IPS-11a (cell line): ENCODE measurements around the gene MPDZ.

ENCODE experiments used
- H3K4me3 ChIP-seq: one replicate; pipeline ENCODE4 v1.5.1; 2013; ENCODE audit warnings: low read depth, low read length, control low read depth

The MPDZ gene

DNA sequence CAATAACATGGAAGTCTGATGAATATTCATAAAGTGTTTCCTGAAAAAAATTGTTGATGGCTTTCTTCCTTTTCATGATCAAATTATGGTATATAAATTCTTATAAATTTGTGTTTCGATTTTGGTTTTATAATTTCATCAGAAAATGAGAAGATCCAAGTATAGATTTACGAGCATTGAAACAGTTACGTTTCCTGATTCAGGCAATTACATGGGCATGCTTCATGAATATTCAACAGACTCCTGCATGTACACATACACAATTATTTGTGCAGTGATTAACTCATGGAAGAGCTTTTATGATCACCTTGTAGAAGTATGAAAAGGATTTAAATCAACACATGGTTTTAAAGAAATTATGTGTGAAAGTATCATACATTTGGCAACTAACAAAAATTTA is 136.7 kb downstream of the MPDZ start:
- H3K4me3 ChIP-seq: no peak overlapping the region

DNA sequence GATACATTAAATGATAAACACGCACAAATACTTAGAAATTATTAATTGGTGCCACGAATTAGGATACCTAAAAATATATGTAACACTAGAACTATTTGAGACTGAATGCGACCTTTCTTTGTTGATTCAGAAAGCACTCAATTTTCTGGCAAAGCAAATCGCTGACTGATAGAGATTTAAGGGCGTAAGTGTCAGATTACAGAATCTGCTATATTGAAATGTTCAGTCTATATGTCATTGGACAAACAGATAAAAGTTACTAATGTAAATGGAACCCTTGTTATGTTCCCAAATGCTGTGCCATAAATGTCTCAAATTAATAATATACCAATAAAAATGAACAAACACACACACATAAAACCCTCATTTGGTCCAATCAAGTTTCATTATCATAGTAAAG is 137.9 kb downstream of the MPDZ start:
- no peak overlapping the region for H3K4me3 ChIP-seq

DNA sequence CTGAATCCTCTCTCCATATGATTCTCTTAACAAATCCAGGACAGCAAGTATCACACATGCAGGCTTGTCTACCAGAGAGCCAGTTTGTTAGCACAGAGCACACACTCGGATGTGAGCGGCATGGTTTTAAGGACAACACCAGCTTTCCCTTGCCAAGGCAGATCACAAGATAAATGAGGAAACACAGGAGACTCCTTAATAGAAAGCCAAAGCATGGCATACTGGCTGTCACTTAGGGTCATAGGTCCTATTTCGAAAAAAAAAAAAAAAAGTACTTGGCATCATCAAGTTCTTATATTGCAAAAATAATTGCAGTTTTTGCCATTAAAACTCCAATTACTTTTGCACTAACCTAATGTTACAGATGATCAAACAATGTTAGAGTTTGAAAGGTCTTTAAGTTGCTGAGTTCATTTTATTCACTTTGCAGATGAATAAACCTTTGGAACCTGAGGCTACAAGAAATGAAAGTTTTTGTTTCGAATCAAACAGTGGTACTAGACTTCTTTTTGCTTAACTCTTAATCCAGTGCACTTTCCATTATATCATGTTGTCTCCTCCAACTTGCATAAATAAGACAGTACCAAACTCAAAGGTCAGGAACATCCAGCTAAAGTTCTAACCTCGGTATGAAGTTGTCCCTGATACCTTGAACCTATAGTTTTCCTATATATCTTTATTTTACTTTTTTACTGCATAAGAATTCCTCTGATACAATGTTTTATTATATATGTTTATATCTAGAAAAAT is 138.5 kb downstream of the MPDZ start:
- H3K4me3 ChIP-seq: no peak overlapping the region

DNA sequence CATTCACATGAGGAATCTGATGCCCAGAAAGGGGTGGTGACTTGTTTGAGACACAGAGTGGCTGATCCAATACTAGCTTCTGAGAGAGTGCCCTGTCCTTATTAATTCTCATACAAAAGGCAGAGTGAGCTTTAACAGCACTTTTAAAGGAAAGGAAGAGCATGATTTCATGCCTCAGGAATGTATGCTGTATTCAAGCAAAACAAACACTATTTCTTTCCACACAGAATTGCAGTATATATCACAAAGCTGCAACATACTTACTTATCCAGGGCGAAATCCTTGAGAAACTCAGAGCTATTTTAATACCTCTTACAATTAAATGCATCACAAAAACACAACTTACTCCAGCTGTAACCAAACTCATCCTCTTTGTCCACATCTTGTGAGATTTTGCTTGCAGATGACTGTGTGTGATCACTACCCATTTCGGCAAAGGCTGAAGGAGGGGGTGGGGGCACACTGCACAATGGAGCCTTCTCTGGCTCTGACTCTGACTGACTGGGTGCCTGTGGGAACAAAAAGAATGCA is 139.8 kb downstream of the MPDZ start:
- H3K4me3 ChIP-seq: no peak overlapping the region

DNA sequence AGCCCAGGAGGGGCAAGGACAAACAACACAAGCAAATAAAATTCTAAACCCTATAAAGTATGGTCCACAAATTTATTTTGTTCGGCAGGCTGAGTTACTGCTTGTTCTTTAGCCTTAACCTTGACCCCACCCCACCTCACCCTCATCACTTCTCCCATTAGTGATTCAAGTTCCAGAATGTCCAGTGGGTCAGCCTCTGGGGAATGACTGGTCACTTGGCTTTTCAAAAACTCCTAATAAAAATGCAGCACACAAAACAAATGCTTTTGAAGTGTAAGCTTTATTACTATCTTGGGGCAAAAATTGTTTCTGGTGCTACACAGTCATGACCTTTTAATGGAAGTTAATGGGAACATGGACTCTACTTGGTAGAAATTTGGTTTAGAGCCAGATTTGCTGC is 142.1 kb downstream of the MPDZ start:
- H3K4me3 ChIP-seq: no peak overlapping the region

DNA sequence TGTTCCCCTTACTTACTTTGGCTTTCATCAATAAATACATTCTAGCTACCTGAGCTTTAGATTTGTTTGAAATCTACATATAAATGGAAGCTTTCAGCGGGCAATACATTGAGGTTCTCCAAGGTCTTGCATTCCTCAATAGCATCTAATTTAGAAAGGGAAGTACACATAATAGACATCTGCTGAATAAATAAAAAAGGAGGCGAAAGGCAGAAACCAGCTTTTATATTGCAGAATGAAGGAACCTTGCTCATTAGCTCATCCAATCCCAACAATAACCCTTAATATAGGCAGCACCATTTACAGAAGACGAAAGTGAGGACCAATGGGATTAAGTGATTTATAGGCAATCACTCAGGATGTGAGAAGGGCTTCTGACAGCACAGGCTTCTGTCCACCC is 147.5 kb downstream of the MPDZ start:
- H3K4me3 ChIP-seq: no peak overlapping the region

DNA sequence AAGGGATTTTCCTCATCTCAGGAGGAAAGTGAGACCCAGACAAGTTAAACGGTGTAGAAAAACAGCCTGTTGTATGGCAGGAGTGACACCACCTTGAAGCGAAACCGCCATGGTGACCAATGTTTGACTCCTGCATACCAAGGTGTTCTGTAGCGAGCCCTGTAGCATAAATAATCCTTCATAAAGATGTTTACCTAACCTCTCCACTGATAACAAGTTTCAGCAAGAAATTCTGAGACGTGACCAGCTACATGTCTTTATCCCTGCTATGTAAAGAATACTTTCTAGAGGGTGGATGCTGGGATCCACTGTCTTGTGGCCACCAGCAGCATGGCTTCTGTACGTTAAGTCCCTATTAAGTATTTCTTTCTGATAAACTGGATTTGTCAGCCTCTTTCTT is 148.1 kb downstream of the MPDZ start:
- H3K4me3 ChIP-seq: no peak overlapping the region

DNA sequence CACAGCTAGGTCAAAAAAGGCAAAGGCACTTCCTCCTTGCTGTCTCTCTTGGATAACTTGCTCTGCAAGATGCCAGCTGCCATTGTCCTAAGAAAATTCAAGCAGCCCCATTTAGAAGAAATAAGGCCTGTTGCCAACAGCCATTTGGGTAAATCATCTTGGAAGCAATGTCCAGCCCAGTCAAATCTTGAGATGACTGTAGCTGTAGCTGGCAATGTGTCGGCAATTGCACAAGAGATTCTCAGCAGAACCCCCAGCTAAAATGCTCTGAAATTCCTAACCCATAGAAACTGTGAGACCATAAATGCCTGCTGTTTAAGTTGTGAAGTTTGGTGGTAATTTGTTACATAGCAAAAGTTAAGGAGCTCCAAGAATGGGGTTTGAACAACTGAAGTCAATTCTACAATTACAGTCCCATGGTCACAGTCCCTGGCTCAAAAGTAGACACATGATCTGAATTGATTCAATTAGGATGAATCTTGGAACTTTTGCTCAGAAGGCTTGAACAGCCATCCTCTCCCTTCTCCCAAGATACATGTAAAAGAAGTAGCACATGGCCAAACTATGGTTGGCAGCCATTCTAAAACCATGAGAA is 151.1 kb downstream of the MPDZ start:
- no peak overlapping the region for H3K4me3 ChIP-seq

DNA sequence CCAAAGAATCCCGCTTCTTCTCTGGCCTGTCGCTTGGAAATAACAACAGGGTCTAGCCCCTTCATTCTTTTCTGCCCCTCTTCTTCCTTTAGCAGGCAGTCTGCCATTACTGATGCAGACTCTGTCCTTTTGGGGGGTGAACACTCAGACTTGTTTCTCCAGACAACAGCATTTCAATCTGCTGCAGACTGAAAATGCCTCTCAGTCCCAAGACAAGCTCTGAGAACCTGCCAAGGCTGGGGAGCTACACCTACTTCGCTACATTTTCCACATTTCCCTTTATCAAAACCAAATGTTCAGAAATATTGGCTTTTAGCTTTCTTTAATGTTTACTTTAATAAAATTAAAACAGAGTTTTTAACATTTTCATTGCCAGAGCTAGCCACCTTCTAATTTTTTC is 152.4 kb downstream of the MPDZ start:
- no peak overlapping the region for H3K4me3 ChIP-seq

DNA sequence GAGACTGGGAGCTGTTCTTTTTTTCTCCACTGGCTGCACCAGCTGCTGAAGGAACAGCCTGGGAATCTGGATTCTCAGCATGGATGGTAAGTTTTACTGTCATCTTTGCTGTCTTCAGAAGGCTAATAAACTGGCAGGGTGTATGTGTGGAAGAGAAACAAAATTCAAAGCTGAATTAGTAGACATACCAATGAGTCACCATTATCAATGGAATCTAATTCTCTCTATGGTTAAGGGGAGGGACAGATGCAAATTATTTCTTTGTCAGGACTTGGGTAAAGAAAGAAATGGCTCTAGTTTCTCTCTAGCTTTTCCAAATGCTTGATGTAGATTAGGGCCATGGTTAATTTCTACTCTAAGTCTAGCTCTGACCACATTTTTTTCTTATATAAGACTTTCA is 154.2 kb downstream of the MPDZ start:
- no peak overlapping the region for H3K4me3 ChIP-seq

DNA sequence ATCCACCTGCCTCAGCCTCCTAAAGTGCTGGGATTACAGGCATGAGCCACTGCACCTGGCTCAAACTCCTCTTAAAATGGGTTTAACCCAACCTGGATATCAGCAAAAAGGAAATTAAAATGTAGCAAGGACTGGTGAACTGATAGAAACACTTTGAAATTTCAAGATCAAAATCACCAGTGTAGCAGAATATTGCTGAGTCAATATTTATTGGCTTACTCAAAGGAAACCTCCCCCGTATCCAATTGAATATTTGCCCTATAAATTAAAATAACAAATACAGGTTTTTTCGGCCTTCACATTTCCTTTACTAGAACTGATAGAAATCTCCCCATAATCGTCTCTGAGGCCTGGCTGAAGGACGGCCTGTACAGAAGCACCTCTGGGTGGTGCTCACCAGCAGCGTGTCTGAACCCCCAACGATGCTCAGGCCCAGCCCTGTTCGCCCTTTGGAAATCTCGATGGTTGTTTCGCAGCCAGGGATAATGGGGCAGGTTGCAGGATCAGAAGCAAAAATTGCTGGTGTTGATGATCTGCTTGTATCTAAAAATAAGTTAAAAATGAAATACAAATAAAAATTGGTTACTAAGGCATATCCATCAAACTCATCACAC is 156.6 kb downstream of the MPDZ start:
- H3K4me3 ChIP-seq: no peak overlapping the region

DNA sequence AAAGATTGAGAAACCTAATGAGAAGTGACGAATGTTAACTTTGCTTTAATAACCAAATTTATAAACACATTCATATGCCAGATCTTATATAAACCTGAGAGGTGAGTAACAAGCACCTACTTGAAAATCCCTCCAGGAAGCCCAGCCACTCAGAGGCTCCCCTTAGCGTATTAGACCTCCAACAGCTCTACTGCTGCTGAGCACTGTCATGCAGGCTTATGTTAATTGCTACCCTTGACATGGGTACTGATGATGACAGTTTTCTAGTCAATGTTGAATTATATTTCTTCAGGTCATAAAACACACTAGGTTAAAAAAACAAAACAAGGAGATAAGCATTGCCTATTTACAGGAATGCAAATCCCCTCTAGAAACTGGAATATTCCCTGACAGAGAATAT is 161.2 kb downstream of the MPDZ start:
- H3K4me3 ChIP-seq: no peak overlapping the region

DNA sequence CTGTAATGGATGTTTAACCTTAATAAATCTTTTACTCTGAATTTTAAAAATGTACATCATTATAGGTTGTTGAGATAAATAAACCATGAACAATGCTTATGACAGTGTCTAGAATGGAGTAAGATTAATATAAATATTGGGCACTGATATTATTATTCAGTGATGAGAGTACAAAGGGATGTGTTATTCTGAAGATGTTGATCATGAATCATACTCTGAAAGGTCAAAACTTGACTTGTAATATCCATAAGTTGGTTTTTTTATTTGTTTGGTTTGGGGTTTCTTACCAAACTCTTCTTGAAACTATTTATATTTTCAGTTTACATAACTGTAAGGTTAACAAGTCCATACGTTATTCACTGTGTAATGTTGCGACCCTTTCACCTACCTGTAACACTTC is 163.2 kb downstream of the MPDZ start:
- no peak overlapping the region for H3K4me3 ChIP-seq

DNA sequence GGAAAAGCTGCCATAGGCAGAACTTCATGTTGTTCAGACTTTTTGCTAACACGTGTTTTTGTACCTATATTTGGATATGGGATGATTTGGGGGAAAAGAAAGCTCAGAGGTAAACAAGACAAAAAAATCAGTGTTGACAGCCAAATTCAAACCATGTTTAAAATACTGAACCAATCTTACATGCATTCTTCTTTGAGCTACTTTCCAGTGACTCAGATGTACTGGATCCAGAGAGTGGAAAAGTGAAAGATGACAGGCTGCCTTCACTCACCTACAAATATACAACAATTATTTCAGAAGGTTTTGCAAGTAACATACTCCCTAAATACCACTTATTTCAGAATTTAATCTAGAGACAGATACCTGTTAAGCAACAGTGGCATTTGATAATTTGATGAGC is 165.7 kb downstream of the MPDZ start:
- no peak overlapping the region for H3K4me3 ChIP-seq

DNA sequence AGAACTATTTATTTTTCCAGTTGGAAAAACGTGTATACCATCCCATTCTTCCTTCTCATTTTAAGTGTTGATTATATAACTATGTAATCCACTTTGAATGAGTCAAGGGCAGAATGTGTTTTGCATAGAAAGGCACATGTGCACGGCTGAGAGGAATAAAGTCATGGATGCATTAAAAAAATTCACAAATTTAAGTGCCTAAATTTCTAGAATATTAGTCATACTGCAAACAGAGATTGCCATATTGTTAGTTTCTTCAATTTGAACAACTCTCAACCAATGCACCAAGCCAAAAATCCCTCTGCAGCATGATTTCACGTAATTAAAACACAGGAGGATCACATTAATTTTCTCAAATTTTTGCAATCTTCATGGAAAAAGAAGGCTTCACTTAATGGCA is 166.3 kb downstream of the MPDZ start:
- no peak overlapping the region for H3K4me3 ChIP-seq

DNA sequence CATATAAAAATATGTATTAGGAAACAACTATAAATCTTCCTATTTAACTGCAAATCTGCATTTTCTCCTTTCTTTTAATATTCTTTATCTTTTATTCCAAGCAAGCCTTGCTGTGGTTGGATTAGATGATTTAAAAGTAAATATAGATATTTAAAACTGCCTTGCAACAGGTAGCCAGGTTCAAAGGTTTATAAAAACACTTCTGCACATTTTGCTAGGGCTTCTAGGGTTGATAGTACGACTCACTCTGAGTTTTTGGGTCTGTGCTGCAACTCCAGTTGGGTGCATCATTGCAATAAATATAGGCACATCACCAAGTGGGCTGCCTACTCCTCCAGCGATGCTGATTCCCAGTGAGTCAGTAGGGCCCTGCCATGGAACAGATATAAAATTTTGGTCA is 167.7 kb downstream of the MPDZ start:
- H3K4me3 ChIP-seq: no peak overlapping the region

DNA sequence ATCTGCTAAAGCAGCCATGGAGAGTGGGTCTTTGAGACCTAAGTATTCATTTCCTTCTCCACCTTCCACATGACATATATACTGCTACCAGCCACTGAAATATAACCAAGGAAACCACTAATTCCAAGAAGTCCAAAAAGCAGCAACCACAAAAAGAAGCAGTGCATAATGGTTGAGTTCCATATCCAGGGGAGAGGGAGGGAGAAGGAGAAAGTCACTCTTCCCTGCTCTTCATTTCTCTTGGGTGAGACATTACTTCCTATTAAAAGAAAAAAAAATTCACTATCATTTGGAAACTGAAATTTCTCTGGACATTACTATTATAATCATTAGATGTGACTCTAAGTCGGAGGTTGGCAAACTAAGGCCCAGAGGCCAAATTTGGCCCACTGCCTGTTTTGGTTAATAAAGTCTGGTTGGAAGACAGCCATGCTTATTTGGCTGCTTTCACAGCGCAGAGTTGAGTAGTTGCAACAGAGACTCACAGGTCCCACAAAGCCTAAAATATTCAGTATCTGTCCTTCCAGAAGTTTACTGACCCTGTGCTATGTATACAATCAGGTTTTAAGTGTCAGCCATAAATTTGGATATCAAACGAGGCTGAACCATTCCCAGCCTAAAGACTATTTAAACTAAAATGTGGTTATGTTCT is 168.6 kb downstream of the MPDZ start:
- no peak overlapping the region for H3K4me3 ChIP-seq

DNA sequence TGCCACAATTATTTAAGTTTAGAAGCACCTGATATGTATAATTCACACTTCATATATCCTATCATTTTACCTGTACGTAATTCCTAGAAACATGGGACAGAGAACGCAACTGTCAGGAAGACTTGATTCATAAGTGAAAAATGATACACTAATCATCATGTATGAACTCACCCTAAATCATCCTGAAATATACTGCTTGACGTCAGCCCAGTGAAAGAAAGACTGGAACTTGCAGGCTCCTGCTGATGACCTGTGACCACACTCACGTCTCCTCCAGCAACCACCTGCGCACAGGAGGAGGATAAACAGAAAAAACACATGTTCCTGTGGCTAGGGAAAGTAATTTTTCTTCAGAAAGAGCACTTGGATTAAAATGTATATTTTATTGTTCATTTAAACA is 169.7 kb downstream of the MPDZ start:
- H3K4me3 ChIP-seq: no peak overlapping the region

DNA sequence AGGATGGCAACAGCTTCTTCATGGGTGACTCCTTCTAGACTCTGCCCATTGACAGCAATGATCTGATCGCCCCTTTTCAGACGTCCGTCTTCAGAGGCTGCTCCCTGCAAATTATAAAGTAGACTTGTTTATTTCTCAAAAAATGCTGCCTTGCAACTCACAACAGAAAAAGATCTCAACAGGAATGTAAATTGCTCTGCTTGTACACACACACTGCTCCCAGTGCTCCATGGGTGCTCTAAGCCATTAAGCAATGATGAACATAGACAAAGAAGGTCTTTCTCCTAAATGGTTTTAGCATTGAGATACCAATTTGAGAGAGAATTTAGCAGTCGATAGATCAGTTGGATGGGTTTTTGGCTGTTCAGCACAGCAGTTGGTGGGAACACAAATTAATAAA is 172.5 kb downstream of the MPDZ start:
- no peak overlapping the region for H3K4me3 ChIP-seq

DNA sequence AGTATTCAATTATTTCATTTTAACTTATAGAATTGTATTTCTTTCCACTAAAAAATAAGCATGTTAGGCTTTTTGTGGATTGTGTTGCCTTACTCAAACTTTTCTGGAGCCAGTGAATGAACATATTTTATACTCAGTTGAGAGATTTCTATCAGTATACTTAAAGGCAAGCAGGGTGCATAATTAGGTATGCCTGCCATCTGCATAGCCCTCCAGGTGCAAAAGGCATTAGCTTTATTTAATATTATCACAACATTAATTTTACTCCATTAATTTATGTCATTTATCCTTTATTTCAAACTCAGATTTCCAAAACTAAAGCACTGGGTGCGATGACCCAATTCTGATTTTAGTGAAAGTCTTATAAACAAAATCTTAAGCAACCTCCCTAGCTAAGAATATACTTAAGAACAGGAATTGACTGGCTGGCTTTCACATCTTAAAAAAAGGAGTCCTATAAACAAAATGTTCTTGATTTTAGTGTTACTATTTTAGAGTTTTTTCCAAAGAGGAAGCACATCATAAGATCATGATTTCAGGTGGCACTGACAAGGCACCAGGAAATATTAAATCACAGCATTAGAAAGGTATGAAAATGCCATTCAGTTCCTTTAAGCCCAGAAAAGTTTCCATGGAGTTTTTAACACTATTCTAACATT is 178.4 kb downstream of the MPDZ start:
- no peak overlapping the region for H3K4me3 ChIP-seq

DNA sequence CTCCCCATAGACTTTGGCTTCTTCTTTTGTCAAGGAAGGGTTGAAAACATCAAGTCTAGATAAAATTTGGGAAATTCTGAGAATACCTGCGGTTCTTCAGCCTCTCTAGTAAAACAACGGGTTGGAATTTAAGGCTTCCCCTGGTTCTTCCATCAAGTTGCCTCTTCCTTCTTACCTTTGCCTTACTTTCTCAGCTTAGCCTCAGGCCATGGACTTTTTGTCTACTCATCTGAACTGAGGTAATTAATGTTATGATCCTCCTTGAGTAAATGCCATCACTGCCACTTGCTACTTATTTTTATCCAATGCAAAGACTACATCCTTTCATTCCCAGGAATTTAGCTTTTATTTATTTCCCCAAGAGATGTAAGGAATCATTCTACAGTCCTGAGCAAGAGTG is 184.4 kb downstream of the MPDZ start:
- H3K4me3 ChIP-seq: no peak overlapping the region
